ENCODE results near the gene PDE4B.

PDE4B gene

DNA sequence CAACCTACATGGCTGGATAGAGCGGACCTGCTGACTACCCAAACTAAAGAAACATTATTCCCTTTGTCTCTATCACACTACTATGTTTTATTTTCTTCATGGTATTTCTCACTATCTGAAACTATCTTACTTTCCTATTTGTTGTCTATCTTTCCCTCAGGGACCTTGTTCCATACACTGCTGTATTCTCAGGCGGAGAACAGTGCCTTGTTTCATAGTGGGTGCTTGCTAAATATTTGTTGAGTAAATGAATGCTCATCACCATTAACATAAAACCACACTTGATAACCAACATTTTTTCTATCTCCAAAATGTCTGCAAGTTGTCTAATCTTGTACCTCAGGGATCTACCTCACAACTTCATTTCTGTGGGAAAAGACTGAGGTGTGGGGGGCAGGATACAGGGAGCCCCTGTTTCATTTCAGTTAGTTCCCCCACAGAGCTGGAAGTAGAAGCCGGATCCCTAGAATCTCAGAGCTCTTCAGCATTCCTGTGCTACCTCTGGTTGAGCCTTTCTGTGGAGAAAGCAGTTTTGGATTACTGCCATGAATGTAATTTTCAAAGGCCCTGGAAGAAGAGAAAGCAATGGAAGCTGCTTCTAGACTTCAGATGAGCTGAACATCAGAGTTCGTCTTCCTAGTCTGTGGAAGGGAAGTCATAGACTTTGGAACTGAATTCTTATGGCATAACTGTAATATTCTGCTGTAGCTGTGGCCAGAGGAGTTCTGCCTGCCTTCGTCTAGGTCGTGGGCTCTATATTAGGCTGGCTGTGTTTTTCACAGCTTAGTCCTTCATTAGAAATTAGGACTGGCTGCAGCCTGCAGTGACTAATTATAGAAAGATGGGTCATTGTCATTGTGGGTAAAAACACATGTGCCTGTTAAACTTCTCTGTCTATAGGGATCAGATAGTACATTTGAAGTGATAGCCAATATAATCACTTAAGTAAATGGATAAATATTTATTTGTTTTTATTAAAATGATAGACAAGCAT, 448.1 kb downstream of the PDE4B start:
- DNase-seq (ENCODE audit: low read depth in 2 of 2), result no peak

DNA sequence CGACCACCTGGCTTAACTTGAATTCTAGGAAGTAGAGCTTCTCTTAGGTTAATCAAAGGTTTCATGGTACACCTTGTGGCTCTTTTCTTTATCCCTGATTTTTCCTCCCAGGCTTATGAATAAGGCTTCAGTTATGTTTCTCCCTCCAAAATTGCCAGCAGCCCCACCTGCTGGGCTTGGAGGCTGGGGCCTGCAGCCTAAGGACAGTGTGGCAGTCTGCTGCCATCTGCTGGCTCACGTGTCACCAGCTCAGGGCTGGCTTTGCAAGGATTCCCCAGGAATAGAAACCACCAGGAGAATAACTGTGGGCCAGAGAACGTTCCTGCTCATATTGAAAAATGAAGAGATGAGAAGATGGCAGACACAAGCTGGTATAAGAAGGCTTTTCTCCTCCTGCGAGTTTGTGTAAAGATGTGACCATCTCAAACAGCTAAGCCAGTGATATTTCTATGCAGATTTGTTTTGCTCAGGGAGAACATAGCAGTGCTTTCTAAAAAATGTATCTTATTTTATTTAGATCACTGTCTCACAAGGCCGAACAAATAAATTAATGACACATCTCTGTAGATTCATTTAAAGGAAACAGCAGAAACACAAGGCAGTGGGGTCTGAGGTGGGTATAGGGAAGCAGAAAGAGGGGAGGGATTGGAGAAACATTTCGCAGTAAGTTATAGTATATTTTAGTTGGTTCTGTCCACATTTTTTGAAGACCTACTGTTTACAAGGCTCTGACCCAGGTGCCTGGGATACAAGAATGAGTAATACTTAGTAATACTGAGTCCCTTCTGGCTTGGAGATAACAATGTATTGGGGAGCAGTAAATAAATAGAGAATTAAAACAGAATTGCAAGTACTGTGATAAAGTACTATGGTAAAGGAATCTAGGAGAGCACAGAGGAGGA, 450.2 kb downstream of the PDE4B start:
- DNase-seq (ENCODE audit: low read depth in 2 of 2), result peak; percentile 16 to 39

DNA sequence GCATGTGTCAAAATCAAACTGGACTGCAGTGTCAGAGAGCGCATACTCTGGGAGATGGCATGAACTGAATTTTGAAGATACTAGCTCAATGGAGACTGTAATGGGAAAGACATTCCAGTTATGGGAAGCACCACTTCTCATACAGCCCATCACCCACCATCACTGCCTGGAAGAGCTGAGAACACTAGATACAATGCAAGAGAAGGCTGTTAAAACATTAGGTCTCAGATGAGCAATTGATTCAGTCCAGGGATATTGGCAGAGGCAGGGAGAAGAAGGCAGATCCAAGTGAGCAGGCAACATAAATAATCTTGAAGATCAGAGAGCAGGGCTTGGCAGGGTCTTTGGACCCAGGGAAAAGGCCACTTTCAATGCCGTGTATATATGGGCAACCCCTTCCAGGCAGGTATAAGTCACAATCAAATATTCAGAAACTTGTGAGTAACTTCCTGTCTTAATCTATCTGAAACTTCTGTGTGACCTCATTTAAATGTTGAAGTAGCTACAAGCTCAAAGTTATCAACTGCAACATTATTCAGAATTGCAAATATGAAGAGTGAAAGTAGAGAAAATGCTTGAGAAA, 450.9 kb downstream of the PDE4B start:
- no peak for DNase-seq (ENCODE audit: low read depth in 2 of 2)

DNA sequence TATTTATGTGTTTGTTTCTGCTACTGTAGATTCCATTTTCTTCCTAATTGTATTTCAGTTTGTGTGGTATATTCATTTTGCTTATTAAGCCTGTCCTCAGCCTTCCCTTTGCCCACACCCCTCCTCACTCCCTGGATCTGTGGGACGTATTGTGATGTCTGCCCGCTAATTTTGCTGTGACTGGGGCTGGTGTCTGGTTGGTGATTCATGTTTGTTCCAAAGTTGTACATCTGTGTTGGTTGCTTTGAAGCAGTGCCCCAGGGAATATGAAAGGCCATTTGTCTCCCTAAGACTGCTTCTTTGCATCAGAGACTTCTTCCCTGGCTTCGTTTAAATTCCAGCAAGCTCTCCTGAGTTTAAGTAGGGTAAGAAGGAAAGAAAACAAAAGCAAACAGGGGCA, 451.7 kb downstream of the PDE4B start:
- DNase-seq (ENCODE audit: low read depth in 2 of 2), result no peak

DNA sequence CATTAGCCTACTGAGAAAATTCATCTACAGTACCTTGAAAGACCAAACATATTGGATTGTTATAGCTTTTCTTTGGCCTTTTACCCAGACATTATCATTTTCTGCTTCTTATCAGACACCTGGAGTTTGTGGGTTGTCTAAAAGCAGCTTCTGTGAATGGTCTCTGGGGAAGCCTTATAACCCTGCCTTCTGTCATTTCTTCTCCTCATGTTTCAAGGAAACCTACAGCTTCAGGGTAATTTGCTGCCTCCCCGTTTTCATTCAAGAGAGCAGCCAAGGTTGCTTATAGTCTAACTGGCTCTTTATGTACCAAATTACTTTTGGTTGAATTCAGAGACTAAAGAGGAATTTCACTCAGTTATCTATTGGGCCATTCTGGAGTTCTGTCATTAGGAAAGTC, 453.0 kb downstream of the PDE4B start:
- DNase-seq (ENCODE audit: low read depth in 2 of 2), result no peak

DNA sequence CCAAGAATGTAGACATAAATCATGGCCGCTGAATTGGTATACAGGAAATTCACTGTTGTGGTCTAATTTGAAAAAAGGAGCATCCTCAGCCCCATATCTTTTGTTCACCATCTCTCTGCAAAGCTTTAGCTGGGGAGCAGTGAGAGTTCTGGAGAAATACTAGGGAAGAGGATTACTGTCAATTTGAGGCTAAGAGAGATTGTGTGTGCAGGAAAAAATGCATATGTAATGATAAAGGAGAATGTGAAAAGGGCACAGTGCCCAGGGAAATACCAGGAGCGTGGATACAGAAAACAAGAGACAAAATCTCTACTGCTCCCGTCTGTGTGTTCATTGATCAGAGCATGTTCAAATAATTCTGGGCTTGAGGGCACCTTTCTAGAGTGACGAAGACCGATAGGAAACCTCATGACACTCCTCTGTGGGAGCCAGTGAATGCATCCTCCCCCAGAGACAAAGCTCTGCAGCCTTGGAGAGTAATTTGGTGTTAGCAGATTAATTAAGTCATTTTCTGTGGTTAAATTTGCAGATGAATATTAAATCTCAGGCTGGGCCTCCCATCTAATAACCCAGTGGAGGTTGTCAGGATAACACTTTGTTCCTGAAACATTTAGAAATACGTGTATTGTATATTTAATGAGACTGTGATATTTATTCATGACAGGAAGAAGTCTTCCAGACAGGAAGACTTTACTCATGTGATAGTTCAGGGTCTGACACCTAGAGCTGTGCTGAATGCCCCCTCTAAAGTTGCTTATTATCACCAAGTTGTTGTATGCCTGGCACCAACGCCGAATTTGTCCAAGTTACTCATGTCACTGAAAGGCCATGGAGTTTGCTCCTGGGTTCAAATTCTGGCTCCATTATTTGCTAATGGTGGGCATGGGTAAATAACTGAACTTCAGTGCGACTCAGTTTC, 453.9 kb downstream of the PDE4B start:
- no peak for DNase-seq (ENCODE audit: low read depth in 2 of 2)

DNA sequence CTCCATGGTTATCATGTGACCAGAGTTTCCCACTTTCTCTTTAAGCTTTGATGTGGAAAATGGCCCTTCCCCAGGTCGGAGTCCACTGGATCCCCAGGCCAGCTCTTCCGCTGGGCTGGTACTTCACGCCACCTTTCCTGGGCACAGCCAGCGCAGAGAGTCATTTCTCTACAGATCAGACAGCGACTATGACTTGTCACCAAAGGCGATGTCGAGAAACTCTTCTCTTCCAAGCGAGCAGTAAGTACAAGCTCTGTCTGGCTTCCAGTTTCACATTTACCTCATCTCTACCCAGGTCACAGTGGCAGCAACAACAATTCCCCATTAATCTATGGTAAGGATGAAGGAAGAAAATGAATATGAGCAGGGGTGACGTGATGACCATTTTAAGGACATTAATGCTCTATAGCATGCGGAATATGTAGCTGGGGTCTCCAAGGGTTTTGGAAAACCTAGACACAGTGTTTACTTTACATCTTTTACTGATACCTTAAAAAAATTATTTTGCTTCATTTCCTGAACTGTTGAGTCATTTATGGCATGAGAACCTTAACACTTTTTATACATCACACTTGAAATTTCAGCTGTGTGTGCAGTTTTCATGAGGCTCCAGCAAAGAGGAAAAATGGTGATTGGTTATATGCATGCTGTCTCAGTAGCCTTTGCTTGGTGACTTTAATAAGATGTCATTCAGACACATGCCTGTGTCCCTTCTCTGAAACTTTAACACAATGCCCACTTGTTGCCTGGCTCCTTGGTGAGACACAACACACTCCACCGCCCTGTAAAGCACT, 454.9 kb downstream of the PDE4B start:
- no peak for DNase-seq (ENCODE audit: low read depth in 2 of 2)

DNA sequence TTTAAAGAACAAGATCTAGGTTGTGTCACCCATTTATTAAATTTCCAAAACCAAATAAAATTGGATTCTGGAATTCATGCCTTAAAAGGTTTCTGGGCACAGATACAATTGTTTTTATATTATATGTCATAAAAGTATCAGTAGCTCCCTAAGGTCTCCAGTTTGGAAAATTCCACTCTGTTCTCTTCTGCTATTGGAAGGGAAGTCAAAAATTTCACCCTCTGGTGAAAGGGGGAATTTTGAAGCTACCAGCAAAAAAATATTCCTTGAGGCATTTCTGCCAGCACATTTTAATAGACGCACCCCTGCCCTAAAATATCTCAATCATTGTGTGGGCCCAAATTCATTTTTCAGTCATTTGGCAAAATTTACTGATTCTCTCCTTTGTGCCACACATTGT, 455.6 kb downstream of the PDE4B start:
- no peak for DNase-seq (ENCODE audit: low read depth in 2 of 2)

DNA sequence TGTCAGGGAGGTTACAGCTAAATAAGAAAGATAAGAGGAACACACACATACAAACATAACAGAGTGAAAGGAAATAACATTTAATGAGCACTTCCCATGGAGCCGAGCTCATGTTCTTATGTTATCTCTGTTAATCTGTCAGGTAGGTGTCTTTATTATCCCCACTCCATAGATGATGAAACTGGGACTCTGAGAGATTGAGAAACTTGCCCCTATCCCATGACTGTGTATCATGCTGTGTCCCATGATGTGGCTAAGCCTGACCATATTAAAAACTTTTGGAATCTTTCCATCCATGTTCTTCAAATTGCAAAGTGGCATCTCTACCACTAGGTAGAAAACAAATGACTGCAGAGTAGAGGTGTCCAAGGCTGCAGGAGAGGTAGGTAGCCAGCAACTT, 456.1 kb downstream of the PDE4B start:
- DNase-seq (ENCODE audit: low read depth in 2 of 2), result no peak

DNA sequence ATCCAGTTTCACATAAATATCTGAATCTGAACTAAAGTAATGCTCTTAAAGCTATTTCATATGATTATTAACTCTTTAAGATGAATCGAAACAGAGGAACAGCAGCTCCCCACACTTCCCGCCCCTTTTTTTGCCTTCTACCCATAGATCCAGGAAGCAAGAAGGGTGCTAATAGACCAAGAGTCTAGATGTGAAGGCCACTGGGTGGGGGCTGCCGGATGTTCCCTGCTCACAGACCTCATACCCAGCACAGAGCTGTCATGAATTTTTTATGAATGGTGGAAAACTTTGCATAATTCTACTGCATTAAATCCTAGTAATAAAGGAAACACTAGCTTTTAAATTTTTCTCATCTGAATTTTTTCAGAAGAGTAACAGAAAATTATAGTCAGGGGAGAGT, 457.4 kb downstream of the PDE4B start:
- DNase-seq (ENCODE audit: low read depth in 2 of 2), result no peak

DNA sequence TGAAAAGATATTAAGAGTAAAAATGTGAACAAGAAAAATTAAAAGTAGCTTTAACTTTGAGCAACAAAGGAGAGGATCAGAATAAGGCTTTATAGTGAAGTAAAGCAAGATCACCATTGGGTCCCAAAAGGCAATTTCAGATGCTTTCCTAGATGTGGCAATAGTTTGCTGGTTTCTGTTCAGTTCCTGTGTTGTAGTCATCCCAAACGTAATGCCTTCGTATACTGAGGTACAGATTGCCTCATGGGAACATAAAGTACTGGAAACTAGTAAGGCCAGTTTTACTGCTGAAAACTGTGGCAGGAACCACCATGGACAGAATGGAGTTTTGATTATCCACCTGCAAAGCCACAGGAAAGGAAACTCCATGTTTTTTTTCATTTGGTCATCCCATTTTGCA, 457.8 kb downstream of the PDE4B start:
- DNase-seq (ENCODE audit: low read depth in 2 of 2), result no peak

DNA sequence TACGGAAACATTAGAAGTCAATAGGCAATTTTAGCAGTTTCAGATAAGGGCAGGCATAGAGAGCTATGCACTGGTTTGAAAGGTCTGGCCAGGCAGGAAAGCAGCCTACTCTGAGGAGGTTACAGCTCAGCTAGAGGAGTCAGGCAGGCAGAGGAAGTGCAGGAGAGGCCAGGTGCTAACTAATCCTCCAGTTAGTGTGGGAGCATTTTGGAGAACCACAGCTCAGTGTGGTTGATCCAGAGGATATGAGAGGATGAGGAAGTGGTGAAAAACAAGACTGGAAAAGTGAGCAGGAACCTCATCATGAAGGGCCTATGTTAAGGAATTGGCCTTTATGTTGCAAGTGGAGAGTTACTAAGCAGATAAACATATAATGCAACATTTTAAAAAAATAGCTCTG, 458.9 kb downstream of the PDE4B start:
- no peak for DNase-seq (ENCODE audit: low read depth in 2 of 2)

DNA sequence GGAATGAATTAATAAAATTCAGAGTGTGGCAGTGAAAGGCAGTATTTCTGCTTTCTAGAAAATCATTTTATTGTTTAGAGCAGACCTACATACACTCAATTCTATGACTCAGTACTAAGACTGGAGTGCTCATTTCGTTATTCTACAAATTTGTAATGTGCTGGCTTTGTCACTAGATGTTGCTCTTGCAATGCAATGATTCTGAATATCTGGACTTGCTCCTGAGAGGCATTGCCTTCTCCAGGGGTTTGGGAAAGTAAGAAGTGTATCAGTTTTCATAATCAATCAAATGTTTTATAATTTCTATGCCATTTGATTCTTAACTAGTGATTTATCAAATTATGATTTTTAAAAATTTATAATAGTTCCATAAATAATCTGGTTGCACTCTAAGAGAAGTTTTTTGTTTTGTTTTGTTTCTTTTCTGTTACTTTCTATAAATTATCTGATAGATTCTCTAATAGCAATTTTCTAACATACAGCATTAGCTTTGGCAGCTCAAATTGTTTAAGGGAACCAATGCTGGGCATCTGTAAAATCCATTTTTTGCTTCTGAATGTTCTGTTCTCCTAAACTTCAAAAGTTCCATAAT, 460.7 kb downstream of the PDE4B start:
- no peak for DNase-seq (ENCODE audit: low read depth in 2 of 2)

DNA sequence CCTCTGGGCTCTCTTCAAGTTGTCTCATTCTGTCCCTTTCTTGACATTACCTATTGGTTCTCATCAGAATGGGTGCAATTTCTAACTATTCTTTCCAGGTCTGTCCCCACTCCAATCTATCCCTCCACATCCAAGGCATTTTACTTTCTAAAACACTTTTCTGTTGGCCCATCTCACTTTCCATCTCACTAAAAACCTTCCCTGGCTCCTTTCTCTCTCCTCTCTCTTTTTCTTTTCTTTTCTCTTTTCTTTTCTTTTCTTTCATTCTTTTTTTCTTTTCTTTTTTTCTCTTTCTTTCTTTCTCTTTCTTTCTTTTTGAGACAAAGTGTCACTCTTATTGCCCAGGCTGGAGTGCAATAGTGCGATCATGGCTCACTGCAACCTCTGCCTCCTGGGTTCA, 462.1 kb downstream of the PDE4B start:
- DNase-seq (ENCODE audit: low read depth in 2 of 2), result no peak

DNA sequence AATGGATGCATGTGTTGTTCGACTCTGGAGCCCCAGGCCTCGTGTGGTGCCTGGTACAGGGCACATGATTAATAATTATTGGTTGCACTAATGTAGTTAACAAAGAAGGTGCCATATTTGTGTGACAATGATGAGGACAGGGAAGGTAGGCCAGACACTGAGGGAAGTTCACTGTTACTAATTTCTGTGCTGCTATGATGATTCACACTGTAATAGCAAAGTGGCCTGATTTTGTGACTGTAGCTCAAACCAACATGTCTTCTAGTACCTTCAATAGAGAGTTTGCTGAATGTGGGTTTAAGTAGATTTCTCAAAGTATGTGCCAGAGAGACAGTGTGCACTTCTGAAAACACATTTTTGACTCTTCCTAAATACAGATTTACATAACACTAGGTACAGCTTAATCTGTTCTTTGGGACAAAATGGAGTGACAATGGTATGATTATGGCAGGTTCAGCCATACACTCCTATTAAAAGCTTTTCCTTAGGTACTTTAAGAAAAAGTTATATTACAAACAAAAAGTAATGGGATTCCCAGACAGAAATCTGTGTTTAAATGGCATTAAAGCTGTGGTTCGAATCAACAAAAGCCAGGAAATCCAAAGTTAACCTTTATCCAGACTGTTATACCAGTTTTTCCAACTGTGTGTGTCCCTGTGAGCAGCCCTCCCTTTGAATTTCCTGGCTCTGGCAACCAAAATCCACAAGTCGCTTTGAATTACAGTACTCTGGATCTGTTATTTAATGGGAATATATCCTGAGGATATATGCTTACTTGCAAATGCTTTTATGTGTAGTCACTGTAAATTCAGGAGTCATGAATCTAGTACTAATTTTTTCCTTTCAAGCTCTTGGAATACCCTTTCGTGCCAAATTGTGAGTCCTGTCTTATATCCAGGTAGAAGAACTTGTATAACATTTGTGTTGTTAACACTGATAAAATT, 464.2 kb downstream of the PDE4B start:
- DNase-seq (ENCODE audit: low read depth in 2 of 2), result no peak

DNA sequence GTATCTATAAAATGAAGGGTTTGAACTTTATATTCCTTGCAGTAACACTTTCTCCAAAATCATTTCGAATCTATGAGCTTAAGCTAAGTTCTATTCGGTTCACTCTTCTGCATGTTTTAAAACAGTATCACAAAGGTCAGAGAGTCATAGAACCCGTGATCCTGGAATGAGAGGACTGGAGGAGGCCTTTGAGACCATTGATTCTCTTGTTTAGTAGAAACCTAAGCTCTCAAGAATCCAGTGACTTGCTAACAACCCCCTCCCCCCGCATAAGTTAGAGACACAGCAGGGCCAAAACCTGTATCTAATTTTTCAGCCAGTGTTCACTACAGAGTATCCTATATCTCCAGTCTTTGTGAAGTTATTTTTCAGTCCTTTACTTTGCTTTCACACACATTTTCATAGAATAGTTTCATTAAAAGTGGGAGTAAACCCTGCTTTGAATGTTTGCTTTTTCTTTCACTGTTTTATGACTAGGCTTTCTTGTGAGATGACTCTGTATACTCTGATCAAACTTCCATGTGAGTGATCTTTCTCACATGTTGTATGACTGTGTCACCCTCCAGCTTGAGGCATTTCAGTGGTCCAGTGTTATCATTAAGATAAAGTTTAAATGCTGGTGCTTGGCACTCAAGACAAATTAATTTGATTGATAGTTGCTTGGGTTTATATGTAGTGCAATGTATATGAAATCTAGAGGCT, 465.9 kb downstream of the PDE4B start:
- DNase-seq (ENCODE audit: low read depth in 2 of 2), result no peak

DNA sequence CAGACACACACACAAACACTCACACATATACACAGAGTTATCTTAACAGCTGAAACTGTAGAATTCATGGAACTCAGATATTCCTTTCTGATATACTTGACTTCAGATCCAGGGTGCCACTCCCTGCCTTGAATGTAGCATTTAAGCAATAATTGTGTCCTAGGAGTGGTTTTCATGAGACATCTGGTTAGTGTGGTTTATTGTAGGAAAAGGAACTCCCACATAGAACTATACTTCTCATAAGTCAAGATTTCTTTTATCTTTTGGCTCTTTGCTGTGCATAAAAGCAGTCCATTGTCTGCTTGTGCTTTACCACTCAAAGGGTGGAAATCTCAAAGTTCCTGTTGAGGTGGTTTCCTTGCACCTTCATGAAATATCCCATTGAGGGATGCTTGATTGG, 468.7 kb downstream of the PDE4B start:
- no peak for DNase-seq (ENCODE audit: low read depth in 2 of 2)

Data from stimulated activated CD8-positive, alpha-beta memory T cell treated with anti-CD3 and anti-CD28 coated beads, Interleukin-15, amount 100 ng/mL, for 4 hours (primary cell).